Measurements from ENCODE around the gene OOSP3.

DNA sequence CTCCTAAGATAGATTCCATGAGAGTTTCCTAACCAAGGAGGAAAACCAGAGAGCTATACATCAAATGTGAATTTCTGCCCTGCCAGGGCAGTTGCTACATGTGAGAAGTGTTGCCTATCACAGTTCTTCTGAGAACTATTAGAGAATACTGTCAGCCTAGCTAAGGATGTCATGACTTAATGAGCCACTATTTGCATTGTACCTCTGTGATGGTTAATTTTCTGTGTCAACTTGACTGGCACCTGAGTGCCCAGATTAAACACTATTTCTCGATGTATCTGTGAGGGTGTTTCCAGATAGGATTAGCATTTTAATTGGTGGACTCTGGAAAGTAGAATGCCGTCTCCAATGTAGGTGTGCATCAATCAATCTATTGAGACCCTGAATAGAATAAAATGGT, 10.6 kb upstream of the OOSP3 start:
- TF ChIP-seq CTCF (IDR thresholded peaks at IDR 0.05), result no peak
- TF ChIP-seq POLR2A (IDR thresholded peaks at IDR 0.05), result no peak
- no peak for TF ChIP-seq POLR2AphosphoS5 (IDR thresholded peaks at IDR 0.05)
